A204.1 (cell line): Measurements from ENCODE around the gene SULT2B1.

Experiments
- FAIRE-seq: peaks from 2 replicates; lab custom pipeline; 2012; peaks lifted over from hg19 to GRCh38; lab: Jason Lieb, UNC

Gene SULT2B1

GRCh38 chr19:48600679-48601417 is 48.9 kb downstream of the SULT2B1 start:
- FAIRE-seq, result no peak

DNA sequence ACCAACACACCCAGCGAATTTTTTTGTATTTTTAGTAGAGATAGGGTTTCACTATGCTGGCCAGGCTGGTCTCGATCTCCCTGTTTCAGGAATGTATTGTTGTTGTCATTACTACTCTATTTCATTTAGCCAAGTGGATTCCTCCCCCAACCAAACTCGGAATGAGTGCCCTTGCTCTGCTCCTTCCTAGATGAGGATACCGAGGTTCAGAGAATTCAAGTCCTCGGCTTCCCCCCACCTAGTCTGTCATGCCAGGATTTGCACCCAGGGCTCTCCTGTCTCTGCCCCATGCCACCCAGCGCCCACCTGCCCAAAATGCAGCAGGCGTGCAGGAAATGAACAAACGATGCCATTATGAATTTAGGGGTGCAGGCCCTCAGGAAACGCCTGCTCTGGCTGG is 51.0 kb downstream of the SULT2B1 start:
- FAIRE-seq, result no peak

DNA sequence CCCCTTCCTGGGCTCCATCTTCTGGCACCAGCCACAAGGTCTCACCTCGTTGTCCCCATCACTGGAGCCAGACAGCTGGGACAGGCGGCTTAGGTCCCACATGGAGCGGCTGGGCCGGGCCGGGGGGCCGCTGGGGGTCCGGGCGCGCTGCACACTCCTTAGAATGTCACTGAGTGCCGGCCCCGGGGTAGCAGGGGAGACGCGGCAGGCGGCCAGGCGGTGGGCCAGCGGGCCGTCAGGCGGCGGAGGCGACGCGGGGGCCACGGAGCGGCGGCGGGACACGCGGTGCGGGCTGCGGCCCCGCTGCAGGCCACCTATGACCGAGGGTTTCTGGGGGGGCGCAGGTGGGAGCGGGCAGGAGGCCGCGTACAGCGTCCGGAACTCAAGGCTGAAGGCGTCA is 51.5 kb downstream of the SULT2B1 start:
- FAIRE-seq, result no peak

- FAIRE-seq, result no peak
Measured at GRCh38 chr19:48603850-48604249, 51.9 kb downstream of the SULT2B1 start.

GRCh38 chr19:48606463-48607358 is 54.7 kb downstream of the SULT2B1 start, which contains the start of gene SPACA4:
SPACA4 (plus strand) TSS chr19:48606742; CDS start chr19:48606979, 237 bp downstream.
- FAIRE-seq, result no peak

- FAIRE-seq, result no peak
Measured at GRCh38 chr19:48607359-48607755, 55.4 kb downstream of the SULT2B1 start.

DNA sequence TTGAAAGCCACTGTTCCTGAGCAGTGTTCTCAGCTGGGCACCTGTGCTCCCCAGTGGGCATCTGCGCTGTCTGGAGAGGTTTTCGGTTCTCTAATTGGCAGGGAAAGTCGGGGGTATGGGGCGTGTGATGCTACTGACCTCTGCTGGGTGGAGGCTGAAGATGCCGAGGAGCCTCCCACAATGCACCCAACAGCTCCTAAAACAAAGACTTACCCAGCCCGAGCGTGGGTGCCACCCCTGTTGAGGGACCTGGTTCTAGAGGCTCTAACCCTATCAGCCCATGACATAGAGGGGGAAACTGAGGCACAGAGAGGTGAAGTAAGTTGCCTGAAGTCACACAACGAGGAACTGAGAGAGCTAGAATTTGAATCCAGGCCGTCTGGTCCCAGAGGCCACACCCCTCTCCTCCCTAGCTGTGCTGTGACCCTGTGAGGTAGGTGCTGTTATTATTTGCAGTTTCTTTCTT is 56.9 kb downstream of the SULT2B1 start:
- FAIRE-seq, result no peak

GRCh38 chr19:48609571-48610108 is 57.7 kb downstream of the SULT2B1 start:
- no peak for FAIRE-seq

- no peak for FAIRE-seq
Measured at GRCh38 chr19:48611872-48612271, 59.9 kb downstream of the SULT2B1 start.

DNA sequence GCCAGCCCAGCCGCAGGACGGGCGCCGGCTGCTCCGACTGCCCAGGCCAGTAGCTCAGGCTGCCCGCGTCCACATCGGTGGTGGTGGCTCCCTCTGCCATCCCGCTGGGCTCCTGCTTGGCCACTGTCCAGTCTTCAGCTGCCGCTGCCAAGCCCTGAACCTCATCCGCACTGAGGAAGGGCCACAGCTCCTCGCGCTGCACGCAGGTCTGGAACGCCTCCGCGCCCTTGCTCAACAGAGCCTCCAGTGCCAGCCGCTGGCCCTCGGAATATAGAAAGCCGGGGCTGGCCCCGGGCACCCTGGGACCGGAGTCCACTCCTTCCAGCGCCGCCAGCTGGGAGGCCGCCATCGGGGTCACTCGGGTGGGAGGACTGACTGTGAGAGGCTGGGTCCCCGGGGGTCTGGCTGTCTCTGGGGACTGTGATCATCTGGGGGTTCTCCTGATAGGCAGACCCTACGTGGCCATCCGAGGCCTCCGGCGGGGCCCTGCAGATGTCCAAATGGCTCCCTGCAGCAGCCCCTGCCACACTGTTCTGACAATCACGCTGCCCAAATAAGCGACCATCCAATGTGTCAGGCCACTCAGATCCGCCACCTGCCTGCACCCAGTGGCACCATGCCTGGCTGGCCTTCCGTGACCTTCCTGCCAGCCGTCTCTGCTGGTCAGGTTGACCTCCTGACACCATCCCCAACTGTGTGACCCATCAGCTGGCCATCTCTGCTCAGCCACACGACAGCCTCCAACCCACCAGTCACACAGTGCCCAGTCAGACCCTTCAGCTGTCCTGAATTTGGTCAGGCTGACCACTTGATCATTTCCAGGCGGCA is 61.3 kb downstream of the SULT2B1 start:
- no peak for FAIRE-seq

GRCh38 chr19:48613852-48614435 is 62.0 kb downstream of the SULT2B1 start:
- no peak for FAIRE-seq

DNA sequence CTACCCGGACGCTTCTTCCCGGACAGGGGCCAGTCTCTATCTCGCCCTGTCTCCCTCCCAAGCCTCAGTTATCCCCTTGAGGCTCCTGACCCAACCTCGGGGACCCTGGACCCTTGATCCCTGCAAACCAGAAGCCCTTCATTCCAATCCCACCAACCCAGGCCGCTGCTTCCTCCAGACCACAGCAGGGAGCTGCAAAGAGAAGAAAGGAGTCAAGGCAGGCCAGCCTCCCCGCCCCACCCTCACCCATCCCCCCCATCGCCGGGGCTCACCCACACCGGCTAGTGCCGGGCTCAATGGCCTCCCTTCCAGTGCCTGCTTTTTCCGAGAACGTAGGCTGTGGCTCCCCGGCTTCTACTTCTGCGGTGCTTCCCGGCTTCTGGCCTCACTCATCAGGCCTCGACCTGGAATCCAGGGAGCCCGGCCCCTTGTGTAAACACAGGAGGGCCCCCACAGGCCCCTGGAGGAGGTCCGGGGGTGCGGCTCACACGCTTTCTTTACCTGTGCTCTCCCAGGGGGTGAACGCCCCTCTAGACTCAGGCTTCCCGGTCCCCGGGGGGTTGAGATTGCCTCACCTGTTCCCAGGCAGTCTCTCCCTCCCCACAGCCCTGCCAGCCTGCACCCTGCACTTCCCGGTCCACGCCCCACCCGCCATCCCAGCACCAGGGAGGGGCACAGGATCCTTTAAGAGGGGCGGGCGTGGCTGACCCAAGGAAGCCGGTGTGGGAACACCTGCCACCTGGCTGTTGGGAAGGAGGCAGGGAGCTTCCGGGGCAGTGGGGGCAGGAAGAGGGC is 62.7 kb downstream of the SULT2B1 start, which contains the start of gene FAM83E:
TSS of gene FAM83E (minus strand) at position 641 of the 795 bp plus-strand sequence. CDS start 1,704 bp downstream, outside the sequence.
- no peak for FAIRE-seq

- no peak for FAIRE-seq
Measured at GRCh38 chr19:48615231-48616040, 63.5 kb downstream of the SULT2B1 start.

GRCh38 chr19:48616041-48616436 is 64.1 kb downstream of the SULT2B1 start:
- no peak for FAIRE-seq

DNA sequence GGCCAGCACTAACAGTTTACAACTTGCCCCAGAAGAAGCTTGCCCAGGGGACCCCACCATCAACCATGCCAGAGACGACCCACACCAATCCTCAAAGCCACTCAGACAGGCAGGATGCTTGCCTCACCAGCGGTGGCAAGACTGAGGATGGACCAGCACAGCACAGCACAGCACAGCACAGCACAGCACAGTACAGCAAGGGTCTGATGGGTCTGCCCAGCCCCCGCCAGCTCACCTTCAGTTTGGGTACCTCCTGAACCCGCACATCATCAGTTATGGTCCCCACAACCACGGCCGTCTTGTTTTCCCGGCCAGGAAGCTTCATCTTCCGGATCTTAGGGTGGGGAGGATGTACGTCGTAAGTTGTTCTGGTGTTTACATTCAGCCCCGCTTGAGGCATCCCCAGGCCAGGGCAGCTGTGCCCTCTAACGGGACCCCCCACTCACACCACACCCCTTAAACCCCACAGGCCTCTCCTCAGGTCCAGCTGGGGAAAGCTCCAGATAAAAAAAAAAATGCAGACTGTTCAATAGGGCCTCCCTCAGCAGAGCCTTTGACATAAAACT is 64.6 kb downstream of the SULT2B1 start:
- FAIRE-seq, result no peak

GRCh38 chr19:48617146-48617937 is 65.4 kb downstream of the SULT2B1 start:
- FAIRE-seq, result no peak

DNA sequence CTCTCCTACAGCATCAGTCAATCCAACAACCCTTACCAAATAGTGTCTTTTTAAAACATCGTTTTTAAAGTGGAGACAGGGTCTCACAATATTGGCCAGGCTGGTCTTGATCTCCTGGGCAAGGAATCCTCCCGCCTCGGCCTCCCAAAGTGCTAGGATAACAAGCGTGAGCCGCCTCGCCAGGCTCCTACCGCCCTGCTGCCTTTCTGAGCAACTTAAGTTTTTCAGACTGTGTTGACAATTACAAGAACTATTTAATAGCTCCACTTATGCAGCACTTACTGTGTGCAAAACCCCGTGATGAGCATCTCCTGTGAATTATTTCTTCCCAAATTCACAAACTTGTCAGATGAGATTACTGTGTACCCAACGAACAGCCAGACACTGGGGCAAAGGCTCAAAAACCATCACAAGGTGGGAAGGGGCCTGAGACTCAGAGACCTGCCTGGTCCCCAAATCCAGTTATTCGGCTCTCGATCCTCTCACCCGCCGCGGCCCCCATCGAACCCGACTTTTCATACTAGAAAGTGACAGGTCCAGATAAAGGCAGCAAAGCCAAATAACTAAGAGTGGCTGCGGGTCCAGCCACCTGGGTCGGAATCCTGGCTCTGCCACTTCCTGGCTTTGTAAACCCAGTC is 66.4 kb downstream of the SULT2B1 start:
- no peak for FAIRE-seq
